DMS153 treated with DMSO at 0.1 percent for 48 hours (cell line): ENCODE measurements around the gene GLI3.

Experiments
- DNase-seq: peaks from one replicate; lab custom pipeline; 2025; ENCODE audit not compliant: unreplicated experiment; lab: John Stamatoyannopoulos, UW

Gene GLI3

GRCh38 chr7:42236976-42237810, at the start of gene GLI3:
TSS of gene GLI3 (minus strand) at chr7:42237209. CDS start at chr7:42223253, 13,956 bp downstream.
- no peak for DNase-seq

GRCh38 chr7:42285383-42285824, 48.4 kb upstream of the GLI3 start:
- DNase-seq: no peak

GRCh38 chr7:42283553-42283952, 46.5 kb upstream of the GLI3 start:
- no peak for DNase-seq

GRCh38 chr7:42278344-42278743, 41.3 kb upstream of the GLI3 start:
- no peak for DNase-seq

- no peak for DNase-seq
Observed at GRCh38 chr7:42274053-42274452, 37.0 kb upstream of the GLI3 start.

- no peak for DNase-seq
Observed at GRCh38 chr7:42272793-42273665, 36.0 kb upstream of the GLI3 start.

- no peak for DNase-seq
Observed at GRCh38 chr7:42269161-42269560, 32.2 kb upstream of the GLI3 start.

- DNase-seq: no peak
Observed at GRCh38 chr7:42264702-42265101, 27.7 kb upstream of the GLI3 start.

GRCh38 chr7:42263971-42264370, 27.0 kb upstream of the GLI3 start:
- no peak for DNase-seq

GRCh38 chr7:42262964-42263363, 26.0 kb upstream of the GLI3 start:
- DNase-seq: no peak

- DNase-seq: no peak
Observed at GRCh38 chr7:42254217-42254616, 17.2 kb upstream of the GLI3 start.

- DNase-seq: no peak
Observed at GRCh38 chr7:42253316-42253715, 16.3 kb upstream of the GLI3 start.

- DNase-seq: no peak
Observed at GRCh38 chr7:42250411-42250810, 13.4 kb upstream of the GLI3 start.

GRCh38 chr7:42248579-42248978, 11.6 kb upstream of the GLI3 start:
- no peak for DNase-seq

- DNase-seq: no peak
Observed at GRCh38 chr7:42247301-42247700, 10.3 kb upstream of the GLI3 start.

- no peak for DNase-seq
Observed at GRCh38 chr7:42244828-42245227, 7.8 kb upstream of the GLI3 start.

- DNase-seq: no peak
Observed at GRCh38 chr7:42242381-42242780, 5.4 kb upstream of the GLI3 start.

GRCh38 chr7:42241424-42241823, 4.4 kb upstream of the GLI3 start:
- DNase-seq: no peak

GRCh38 chr7:42240416-42240815, 3.4 kb upstream of the GLI3 start:
- no peak for DNase-seq

- no peak for DNase-seq
Observed at GRCh38 chr7:42238709-42239366, 1.8 kb upstream of the GLI3 start.

- no peak for DNase-seq
Observed at GRCh38 chr7:42237811-42238541, 967 bp upstream of the GLI3 start.
